GM12872 (cell line): Measurements from ENCODE around the gene TMA7B.

Source experiments
- TF ChIP-seq, protein P1 (sequence below): IDR thresholded peaks from 3 replicates; pipeline ENCODE4 v1.5.1; 2011; ENCODE audit warnings: low read depth, mild to moderate bottlenecking, low read length, moderate library complexity; ENCODE audit not compliant: insufficient read depth

Gene TMA7B

GRCh38 chr22:39967103-39967829 lies 7.1 kb downstream of the TMA7B start:
- TF ChIP-seq, protein P1, sequence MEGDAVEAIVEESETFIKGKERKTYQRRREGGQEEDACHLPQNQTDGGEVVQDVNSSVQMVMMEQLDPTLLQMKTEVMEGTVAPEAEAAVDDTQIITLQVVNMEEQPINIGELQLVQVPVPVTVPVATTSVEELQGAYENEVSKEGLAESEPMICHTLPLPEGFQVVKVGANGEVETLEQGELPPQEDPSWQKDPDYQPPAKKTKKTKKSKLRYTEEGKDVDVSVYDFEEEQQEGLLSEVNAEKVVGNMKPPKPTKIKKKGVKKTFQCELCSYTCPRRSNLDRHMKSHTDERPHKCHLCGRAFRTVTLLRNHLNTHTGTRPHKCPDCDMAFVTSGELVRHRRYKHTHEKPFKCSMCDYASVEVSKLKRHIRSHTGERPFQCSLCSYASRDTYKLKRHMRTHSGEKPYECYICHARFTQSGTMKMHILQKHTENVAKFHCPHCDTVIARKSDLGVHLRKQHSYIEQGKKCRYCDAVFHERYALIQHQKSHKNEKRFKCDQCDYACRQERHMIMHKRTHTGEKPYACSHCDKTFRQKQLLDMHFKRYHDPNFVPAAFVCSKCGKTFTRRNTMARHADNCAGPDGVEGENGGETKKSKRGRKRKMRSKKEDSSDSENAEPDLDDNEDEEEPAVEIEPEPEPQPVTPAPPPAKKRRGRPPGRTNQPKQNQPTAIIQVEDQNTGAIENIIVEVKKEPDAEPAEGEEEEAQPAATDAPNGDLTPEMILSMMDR = no peak

DNA sequence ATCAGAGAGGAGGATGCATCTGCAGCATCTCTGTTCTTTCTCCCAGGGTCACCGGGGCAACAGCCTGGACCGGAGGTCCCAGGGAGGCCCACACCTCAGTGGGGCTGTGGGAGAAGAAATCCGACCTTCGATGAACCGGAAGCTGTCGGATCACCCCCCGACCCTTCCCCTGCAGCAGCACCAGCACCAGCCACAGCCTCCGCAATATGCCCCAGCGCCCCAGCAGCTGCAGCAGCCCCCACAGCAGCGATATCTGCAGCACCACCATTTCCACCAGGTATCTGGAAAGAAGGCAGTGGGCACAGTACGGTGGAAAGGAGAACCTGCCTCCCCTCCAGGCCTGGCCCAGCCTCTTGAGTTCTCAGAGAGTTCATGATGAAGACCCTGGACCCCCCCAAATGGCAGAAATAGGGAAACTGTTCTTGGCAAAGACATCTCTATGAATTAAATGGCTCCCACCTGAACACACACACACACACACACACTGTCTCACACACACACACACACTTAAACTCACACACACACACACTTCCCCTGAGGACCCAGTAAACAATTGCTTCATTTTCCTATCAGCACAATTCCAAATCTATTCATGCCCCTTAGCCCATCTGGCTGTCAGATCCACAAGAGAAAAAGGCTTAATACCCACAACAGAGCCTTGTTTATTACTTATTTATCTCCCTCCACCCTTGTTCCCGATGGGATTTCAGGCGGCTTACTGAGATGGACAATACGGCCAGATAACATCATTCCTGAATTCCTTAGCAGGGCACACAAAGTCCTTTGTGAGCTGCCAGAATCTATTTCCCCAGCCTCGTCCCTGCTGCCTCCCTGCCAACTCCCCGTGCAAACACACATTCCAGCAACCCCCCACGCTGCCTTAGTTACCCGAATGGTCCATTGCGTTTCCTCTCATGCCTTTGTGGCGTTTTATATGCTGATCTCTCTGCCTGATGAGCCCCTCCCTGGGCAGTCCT lies 8.1 kb downstream of the TMA7B start:
- TF ChIP-seq, protein P1 = no peak

GRCh38 chr22:39970742-39971141 lies 10.5 kb downstream of the TMA7B start:
- TF ChIP-seq, protein P1 = no peak

GRCh38 chr22:39972641-39973040 lies 12.4 kb downstream of the TMA7B start:
- TF ChIP-seq, protein P1 = no peak

GRCh38 chr22:39973656-39974055 lies 13.5 kb downstream of the TMA7B start:
- TF ChIP-seq, protein P1 = no peak

DNA sequence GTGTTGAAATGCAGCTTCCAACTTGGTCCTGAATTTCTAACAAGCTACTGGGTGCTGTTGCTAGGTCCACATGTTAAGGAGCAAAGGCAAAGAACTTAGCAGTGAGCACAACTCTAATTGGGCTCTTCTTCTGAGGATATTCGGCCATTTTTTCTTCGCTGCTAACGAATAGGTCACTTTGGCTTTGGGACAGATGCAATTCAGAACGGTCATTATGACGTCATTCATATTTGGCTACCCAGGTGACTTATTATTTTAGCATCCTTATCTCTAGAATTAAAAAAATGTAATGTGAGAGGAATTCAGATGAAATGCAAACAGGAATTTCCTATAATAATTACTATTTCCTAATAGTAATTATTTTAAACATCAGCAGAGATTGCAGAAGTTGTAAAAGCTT lies 13.9 kb downstream of the TMA7B start:
- TF ChIP-seq, protein P1 = no peak

GRCh38 chr22:39979048-39979447 lies 18.9 kb downstream of the TMA7B start:
- TF ChIP-seq, protein P1 = no peak
